GM19023 (cell line): Measurements from ENCODE around the gene YBX2.
"Not testable (repeated sequence)": the region's sequence is repeated elsewhere in the genome, so short reads cannot be mapped to it uniquely, and the experiment has no call there.

ENCODE experiments used
- ATAC-seq: cut with Tn5 transposase; IDR thresholded peaks from one replicate; pipeline ENCODE4 v1.9.1; 2021; ENCODE audit warnings: mild to moderate bottlenecking, moderate library complexity; ENCODE audit not compliant: unreplicated experiment

The YBX2 gene

GRCh38 chr17:7294614-7295153 is at the start of gene YBX2:
TSS of gene YBX2 (minus strand) at chr17:7294639. CDS start at chr17:7294500, 139 bp downstream.
- ATAC-seq: no peak

DNA sequence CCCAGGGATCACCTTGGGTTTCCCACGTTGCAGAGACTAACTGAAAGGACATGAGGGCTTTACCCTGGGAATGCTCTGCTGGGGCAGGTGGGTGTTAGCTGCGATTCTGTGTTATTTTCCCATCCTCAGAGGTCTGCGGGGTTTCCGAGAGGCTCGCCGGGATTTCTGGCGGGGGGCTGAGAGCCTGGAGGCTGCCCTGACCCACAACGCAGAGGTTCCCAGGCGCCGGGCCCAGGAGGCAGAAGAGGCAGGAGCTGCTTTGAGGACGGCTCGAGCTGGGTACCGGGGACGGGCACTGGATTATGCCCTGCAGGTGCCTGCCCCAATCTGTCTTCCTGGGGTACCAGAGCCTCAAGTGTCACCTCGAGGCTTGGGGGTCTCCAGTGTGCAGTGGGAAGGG is 48.8 kb upstream of the YBX2 start:
- ATAC-seq: no peak

GRCh38 chr17:7341842-7342241 is 47.4 kb upstream of the YBX2 start:
- ATAC-seq: no peak

DNA sequence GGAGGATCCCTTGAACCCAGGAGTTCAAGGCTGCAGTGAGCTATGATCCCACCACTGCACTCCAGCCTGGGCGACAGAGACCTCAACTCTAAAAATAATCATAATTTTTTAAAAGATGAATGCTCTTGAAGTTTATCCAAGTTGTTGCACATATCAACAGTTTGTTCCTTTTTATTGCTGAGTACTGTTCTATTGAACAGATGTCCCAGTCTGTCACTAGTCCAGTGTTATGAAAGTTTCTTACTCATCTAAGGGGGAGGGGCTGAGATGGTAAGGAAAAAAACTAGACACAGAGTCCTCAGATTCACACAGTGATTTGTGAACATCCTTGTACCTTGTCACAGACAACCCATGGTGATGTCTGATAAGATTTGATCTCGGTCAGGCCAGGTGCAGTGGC is 45.7 kb upstream of the YBX2 start:
- no peak for ATAC-seq

- not testable (repeated sequence) for ATAC-seq
Observed at GRCh38 chr17:7337600-7337999, 43.2 kb upstream of the YBX2 start.

DNA sequence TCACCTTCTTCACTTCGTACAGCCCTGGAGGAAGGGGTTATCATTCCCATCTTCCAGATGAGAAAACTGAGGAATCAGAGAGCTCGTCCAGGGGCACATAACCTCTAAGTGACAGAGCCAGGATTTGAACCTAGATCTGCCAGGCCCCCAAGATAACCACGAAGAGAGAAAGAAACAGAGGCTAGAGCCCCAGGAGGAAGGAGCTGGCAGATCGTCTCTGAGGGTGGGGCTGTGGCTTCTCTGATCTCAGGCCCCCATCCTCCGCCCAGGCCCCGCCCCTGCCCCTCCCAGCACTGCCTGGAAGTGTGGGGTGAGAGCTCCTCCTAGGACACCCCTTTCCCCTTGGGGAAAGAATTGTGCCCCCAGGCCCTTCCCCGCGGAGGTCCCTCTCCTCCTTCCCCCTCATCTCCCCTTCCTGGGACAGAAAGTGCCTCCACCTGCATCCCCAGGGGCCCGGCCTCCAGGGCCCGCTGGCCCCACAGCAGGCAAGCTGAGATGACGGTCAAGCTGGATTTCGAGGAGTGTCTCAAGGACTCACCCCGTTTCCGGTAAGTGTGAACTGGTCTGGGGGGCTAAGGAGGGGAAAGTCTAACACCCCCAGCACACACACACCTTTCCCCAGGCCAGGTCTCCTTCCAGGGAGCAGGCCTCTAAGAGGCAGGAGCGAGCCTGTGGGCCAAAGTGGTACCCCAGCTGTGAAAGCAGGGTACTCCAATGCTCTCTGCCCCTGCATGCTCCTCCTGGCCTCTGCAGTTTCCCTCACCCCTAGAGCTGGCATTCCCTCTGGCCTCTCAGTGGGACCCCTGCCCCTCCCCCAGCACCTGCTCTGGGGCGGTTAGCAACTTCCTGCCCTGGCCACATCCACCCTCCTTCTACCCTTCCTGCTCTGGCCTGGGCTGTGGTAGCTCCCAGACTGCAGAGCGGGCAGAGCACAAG is 42.1 kb upstream of the YBX2 start, which contains the start of gene ACAP1:
Gene ACAP1, plus strand, starts transcription at position 290 of the 936 bp plus-strand sequence. Its CDS starts 206 bp downstream, at position 496.
- peak; percentile 72 for ATAC-seq

GRCh38 chr17:7335765-7336164 is 41.3 kb upstream of the YBX2 start:
- ATAC-seq: not testable (repeated sequence)

GRCh38 chr17:7334938-7335538 is 40.6 kb upstream of the YBX2 start:
- ATAC-seq: no peak

DNA sequence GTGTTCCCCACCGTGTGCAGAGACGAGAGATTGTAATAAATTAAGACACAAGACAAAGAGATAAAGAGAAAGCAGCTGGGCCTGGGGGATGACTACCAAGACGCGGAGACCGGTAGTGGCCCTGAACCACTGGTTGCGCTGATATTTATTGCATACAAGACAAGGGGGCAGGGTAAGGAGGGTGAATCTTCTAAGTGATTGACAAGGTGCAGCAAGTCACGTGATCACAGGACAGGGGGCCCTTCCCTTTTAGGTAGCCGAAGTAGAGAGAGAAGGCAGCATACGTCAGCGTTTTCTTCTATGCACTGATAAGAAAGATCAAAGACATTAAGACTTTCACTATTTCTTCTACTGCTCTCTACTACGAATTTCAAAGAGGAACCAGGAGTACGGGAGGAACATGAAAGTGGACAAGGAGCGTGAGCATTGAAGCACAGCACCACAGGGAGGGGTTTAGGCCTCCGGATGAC is 38.2 kb upstream of the YBX2 start:
- ATAC-seq: not testable (repeated sequence)

DNA sequence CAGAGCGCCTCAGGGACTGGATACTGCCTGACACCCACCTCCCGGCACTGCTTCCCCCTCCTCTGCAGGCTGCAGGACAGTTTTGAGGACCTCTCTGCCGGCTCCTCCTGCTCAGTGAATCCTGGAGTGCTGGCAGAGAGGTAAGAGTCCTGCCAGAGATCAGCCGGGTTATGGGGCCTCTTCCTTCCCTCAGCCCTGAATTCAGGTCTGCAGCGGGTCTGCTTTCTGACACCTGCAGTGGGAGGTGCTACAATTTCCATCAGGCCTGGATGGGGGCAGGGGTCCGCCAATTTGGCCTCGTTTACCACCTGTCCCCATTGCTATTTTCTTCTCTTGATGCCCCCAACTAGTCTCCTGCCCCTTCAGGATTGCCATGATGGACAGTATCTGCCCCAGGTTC is 37.7 kb upstream of the YBX2 start:
- ATAC-seq: no peak

- no peak for ATAC-seq
Observed at GRCh38 chr17:7330638-7331015, 36.2 kb upstream of the YBX2 start.

GRCh38 chr17:7329997-7330637 is 35.7 kb upstream of the YBX2 start:
- peak; percentile 52 for ATAC-seq

GRCh38 chr17:7329374-7329996 is 35.0 kb upstream of the YBX2 start:
- peak; percentile 51 for ATAC-seq

GRCh38 chr17:7328840-7329373 is 34.5 kb upstream of the YBX2 start, which contains the start of gene NEURL4:
TSS of gene NEURL4 (minus strand) at chr17:7329335. CDS start at chr17:7329312, 23 bp downstream.
- peak; percentile 5 for ATAC-seq

GRCh38 chr17:7328009-7328408 is 33.6 kb upstream of the YBX2 start:
- no peak for ATAC-seq

DNA sequence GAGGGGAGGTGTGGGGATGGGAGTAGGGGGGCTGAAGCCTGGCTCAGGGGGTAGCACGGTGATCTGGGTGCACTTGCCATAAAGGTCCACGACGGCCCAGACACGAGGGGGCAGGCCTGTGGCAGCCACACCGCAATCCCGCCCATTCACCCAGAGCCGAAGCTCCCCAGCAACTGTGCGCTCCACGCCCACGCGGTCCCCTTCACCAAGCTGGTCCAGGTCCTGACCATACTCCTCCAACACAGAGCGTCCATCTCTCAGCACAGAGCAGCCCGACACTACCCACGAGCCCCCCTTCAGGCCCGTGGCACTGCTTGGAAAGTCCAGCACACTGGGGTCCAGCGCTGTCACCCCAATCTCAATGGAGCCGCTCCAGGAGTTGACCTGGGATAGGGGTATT is 33.1 kb upstream of the YBX2 start:
- ATAC-seq: no peak

GRCh38 chr17:7327056-7327455 is 32.6 kb upstream of the YBX2 start:
- no peak for ATAC-seq

DNA sequence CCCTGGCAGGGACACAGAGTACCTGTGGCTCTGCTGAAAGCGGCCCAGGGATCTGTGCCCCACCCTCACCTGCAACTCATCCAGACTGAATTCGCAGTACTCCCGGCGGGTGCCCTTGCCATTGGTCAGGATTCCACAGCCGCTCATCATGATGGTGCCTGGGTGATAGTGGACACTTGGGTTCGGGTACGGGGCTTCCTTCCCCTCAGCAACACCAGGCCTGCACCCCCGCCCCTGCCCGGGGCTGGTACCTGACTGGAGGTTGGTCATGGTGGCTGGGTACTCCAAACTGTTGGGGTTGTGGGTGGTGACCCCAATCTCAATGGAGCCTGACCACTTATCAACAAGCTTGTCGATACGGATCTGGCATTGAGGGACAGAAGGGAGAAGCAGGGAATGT is 31.7 kb upstream of the YBX2 start:
- ATAC-seq: no peak

DNA sequence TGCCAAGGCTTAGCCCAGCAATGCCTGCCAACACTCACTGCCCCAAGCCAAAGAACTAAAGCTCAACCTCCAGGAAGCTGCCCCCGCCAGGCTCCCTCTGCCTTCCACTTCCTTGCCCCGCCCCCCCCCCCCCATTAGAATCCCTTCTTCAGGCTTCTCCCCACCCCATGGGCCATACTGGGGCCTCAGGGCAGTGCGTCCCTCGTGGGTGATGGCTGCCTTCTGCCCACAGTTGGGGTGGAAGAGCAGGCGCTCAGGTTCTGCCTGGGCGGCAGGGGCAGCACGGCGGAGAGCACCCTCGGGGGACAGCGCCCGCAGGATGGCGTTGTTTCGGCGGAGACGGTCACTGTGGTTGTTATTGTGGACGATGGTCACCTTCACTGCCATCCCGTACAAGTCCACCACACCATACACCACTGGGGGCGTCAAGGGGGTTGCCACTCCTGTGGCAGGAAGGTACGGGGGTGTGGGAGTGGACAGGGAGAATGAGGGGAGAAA is 30.6 kb upstream of the YBX2 start:
- no peak for ATAC-seq

GRCh38 chr17:7324438-7324779 is 30.0 kb upstream of the YBX2 start:
- ATAC-seq: no peak
